GM18907 (cell line): ENCODE results near the gene CX3CL1.
"Not testable (repeated sequence)": the region's sequence is repeated elsewhere in the genome, so short reads cannot be mapped to it uniquely, and the experiment has no call there.

Experiments used
- ATAC-seq: cut with Tn5 transposase; IDR thresholded peaks from one replicate; pipeline ENCODE4 v1.9.1; 2021; ENCODE audit warnings: mild to moderate bottlenecking, moderate library complexity; ENCODE audit not compliant: unreplicated experiment

Gene CX3CL1

DNA sequence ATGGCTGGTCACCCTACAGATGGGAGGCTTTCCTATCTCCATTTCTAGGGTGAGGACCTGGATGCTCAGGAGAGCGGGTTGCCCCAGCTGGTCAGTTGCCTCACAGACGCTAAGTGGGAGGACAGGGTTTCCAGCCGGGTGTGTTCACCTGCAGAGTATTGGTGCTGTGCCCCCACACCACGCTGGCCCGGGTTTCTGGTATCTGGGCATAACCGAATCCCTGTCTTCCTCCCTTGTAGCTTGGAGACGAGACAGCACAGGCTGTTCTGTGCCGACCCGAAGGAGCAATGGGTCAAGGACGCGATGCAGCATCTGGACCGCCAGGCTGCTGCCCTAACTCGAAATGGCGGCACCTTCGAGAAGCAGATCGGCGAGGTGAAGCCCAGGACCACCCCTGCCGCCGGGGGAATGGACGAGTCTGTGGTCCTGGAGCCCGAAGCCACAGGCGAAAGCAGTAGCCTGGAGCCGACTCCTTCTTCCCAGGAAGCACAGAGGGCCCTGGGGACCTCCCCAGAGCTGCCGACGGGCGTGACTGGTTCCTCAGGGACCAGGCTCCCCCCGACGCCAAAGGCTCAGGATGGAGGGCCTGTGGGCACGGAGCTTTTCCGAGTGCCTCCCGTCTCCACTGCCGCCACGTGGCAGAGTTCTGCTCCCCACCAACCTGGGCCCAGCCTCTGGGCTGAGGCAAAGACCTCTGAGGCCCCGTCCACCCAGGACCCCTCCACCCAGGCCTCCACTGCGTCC is 9.7 kb downstream of the CX3CL1 start:
- ATAC-seq: no peak

DNA sequence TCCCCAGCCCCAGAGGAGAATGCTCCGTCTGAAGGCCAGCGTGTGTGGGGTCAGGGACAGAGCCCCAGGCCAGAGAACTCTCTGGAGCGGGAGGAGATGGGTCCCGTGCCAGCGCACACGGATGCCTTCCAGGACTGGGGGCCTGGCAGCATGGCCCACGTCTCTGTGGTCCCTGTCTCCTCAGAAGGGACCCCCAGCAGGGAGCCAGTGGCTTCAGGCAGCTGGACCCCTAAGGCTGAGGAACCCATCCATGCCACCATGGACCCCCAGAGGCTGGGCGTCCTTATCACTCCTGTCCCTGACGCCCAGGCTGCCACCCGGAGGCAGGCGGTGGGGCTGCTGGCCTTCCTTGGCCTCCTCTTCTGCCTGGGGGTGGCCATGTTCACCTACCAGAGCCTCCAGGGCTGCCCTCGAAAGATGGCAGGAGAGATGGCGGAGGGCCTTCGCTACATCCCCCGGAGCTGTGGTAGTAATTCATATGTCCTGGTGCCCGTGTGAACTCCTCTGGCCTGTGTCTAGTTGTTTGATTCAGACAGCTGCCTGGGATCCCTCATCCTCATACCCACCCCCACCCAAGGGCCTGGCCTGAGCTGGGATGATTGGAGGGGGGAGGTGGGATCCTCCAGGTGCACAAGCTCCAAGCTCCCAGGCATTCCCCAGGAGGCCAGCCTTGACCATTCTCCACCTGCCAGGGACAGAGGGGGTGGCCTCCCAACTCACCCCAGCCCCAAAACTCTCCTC is 10.4 kb downstream of the CX3CL1 start:
- no peak for ATAC-seq

DNA sequence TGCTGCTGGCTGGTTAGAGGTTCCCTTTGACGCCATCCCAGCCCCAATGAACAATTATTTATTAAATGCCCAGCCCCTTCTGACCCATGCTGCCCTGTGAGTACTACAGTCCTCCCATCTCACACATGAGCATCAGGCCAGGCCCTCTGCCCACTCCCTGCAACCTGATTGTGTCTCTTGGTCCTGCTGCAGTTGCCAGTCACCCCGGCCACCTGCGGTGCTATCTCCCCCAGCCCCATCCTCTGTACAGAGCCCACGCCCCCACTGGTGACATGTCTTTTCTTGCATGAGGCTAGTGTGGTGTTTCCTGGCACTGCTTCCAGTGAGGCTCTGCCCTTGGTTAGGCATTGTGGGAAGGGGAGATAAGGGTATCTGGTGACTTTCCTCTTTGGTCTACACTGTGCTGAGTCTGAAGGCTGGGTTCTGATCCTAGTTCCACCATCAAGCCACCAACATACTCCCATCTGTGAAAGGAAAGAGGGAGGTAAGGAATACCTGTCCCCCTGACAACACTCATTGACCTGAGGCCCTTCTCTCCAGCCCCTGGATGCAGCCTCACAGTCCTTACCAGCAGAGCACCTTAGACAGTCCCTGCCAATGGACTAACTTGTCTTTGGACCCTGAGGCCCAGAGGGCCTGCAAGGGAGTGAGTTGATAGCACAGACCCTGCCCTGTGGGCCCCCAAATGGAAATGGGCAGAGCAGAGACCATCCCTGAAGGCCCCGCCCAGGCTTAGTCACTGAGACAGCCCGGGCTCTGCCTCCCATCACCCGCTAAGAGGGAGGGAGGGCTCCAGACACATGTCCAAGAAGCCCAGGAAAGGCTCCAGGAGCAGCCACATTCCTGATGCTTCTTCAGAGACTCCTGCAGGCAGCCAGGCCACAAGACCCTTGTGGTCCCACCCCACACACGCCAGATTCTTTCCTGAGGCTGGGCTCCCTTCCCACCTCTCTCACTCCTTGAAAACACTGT is 11.3 kb downstream of the CX3CL1 start:
- no peak for ATAC-seq

DNA sequence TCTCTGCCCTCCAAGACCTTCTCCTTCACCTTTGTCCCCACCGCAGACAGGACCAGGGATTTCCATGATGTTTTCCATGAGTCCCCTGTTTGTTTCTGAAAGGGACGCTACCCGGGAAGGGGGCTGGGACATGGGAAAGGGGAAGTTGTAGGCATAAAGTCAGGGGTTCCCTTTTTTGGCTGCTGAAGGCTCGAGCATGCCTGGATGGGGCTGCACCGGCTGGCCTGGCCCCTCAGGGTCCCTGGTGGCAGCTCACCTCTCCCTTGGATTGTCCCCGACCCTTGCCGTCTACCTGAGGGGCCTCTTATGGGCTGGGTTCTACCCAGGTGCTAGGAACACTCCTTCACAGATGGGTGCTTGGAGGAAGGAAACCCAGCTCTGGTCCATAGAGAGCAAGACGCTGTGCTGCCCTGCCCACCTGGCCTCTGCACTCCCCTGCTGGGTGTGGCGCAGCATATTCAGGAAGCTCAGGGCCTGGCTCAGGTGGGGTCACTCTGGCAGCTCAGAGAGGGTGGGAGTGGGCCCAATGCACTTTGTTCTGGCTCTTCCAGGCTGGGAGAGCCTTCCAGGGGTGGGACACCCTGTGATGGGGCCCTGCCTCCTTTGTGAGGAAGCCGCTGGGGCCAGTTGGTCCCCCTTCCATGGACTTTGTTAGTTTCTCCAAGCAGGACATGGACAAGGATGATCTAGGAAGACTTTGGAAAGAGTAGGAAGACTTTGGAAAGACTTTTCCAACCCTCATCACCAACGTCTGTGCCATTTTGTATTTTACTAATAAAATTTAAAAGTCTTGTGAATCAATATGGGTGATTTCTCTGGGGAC is 12.2 kb downstream of the CX3CL1 start:
- ATAC-seq: no peak

DNA sequence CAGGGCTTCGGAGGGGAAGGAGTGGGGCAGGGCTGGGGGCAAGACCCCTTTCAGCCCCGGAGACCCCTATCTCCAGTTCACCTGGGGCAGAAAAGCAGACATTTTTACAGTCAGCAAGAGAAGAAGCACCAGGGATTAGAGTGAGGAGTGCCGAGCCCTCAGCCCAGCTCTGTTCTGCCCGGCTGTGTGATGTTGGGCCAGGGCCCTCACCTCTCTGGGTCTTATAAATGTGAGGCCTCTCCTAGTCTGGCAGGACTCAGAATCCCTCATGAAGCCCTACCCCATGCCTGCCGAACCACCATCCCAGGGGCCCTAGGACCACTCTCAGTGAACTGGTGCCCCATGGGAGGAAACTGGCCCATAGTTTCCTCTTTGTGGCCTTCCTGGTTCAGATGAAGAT is 12.8 kb downstream of the CX3CL1 start:
- ATAC-seq: no peak

DNA sequence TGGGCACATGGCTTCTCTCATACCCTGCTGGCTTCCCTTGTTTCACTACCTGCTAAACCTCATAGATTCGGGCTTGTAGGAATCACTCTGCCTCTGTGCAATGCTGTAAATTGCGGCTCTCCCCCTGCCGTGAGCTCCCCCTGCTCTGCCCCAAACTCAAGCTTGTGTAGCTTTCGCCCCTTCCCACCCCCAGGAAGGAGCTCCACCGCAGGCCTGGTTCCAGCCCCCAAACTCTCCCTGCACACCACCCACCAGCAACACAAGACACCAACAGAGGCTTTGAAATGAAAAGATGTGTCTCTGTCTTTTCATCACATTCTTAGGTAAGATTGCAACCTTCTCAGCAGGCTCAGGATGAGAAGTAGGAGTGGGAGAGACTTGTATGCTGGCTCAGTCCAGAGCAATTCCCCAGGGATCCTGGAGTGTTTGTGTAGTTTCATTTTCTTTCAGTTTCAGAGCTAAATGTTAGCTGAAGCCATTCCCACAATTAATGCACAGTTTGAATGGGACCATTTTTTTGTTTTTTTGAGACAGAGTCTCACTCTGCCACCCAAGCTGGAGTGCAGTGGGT is 14.2 kb downstream of the CX3CL1 start:
- no peak for ATAC-seq

DNA sequence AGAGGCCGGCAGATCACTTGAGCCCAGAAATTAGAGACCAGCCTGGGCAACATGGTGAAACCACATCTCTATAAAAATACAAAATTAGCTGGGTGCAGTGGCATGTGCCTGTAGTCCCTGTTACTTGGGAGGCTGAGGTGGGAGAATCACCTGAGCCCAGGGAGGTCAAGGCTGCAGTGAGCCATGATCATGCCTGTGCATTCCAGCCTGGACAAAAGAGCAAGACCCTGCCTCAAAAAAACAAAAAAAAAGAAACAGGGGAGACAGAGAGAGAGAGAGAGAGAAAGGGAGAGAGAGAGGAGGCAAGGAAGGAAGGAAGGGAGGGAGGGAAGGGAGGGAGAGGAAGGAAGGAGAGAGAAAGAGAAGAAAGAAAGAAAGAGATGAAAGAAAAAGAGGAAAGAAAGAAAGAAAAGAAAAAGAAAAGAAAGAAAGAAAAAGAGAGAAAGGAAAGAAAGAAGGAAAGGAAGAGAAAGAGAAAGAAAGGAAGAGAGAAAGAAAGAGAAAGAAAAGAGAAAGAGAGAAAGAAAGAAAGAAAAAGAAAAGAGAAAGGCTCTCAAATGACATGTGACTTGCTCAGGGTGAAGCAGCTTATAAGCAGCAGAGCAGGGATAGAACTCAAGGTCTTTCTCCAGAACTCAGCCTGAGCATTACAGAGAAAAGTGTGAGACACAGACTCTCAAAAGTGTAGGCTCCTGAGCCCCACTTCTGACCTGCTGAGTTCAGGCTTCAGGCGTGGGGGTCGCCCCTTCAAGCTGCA is 15.5 kb downstream of the CX3CL1 start:
- peak; percentile 40 for ATAC-seq

DNA sequence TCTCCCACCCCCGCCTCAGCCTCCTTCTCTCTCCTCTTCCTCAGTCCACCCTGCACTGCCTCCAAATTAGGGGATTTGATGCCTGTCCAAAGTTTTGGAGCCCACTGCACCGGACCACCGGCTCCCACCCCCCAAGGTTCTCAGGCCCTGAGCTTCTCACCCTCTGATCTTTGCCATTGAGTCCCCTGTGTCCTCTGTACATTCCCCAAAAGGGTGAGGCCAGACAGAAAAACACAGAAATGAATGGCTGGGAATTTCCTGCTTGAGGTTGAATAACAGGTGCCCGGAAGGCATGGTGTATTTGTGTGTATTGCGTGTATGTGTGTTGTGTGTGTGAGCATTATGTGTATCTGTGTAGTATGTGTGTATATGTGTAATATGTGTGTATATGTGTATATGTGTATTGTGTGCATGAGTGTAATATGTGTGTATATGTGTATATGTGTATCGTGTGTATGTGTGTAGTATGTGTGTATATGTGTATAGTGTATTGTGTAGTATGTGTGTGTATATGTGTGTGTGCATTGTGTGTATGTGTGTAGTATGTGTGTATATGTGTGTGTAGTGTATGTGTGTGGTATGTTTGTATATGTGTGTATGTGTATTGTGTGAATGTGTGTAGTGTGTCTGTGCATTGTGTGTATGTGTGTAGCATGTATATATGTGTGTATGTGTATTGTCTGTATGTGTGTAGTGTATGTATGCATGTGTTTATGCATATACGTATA is 16.2 kb downstream of the CX3CL1 start:
- ATAC-seq: peak; percentile 52

DNA sequence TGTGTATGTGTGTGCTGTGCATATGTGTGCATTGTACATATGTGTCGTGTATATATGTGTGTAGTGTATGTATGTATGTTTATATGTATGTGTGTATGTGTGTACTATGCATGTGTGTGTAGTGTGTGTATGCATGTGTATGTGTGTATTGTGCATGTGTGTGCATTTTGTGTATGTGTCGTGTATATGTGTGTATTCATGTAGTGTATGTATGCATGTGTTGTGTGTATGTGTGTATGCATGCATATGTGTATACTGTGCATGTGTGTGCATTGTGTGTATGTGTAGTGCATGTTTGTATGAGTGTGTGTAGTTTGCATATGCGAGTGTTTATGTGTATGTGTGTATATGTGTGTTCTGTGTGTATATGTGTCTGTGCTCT is 16.8 kb downstream of the CX3CL1 start:
- ATAC-seq: no peak

DNA sequence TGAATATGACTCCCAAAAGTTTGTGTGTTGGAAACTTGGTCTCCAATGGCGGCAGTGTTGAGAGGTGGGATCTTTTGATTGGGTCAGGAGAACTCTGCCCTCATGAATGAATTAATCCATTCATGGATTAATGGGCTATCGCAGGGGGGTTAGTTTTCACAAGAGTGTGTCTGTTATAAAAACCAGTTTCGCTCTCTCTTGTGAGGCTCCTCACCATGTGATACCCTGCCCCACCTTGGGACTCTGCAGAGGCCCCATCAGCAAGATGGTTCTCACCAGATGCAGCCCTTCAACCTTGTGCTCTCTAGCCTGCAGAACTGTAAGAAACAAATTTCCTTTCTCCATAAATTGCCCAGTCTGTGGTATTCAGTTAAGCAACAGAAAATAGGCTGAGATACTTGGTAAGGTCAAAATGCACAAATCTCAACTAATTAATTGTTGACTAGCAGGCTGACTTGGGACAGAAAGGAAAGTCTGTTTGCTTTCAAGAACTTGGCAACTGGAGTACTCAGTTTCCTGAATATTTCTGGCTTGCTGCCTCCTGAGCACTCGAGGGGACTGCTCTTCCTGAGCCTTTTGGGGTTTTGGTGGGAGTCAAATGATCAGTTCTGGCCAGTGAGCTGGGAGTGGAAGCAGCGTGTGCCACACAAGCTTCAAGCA is 18.5 kb downstream of the CX3CL1 start:
- no peak for ATAC-seq

DNA sequence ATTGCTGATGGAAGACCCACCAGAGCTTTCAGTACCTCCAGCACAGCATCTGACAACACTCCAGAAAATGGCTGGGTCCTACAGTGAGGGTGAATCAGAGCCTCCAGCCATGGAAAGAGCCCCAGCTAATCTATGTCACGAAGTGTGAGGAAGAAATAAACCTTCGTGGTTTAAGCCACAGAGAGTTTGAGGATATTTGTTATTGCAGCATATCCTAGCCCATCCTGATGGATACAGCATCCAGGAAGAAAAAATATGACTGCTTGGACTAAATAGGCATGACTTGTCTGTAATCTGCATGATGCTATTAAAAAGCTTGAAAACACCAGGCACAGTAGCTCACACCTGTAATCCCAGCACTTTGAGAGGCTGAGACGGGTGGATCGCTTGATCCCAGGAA is 19.0 kb downstream of the CX3CL1 start:
- no peak for ATAC-seq

DNA sequence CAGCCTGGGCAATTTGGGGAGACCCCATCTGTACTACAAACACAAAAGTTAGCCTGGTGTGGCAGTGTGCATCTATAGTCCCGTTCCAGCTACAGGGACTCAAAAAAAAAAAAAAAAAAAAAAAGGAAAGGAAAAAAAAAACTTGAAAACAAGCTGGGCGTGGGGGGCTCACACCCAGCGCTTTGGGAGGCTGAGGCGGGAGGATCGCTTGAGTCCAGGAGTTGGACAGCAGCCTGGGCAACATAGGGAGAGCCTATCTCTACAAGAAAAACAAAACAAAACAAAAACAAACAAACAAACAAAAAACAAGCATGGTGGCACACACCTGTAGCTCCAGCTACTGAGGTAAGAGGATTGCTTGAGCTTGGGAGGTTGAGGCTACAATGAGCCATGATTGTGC is 19.4 kb downstream of the CX3CL1 start:
- no peak for ATAC-seq

DNA sequence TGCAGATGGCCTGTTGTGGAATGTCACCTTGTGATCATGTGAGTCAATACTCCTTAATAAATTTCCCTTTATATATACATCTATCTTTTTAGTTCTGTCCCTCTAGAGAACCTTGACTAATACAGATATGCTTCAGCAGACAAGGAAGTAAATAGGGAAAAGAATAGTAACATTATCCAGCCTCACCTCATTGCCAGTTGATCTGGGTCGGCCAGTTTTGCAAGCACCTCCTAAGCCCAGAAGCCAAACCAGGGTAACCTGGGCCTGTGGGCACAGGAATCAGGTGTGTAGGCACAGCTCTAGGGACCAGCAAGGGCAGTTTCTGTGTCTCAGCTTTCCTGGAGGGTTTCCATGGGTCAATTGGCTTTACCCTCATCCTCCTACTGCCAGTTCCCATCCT is 20.4 kb downstream of the CX3CL1 start:
- ATAC-seq: no peak

DNA sequence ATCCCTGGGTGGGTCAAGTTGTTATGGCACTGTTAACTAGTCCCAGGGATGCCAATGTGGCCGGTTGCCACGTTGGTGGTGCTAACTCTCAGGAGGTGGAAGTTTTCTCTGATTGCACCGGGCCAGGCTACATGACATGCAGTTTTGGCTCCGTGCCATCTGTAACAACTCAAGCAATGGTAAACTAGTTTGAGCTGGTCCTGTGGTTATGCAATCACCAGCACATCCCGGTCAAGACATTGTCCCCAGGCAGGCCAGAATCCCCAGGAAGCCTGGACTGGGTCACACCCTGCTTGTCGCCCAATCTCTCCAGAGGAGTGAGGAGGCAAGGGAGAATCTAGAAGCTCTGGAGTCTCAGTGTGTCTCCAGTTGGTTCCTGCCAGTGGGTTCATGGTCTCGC is 22.2 kb downstream of the CX3CL1 start:
- ATAC-seq: no peak

DNA sequence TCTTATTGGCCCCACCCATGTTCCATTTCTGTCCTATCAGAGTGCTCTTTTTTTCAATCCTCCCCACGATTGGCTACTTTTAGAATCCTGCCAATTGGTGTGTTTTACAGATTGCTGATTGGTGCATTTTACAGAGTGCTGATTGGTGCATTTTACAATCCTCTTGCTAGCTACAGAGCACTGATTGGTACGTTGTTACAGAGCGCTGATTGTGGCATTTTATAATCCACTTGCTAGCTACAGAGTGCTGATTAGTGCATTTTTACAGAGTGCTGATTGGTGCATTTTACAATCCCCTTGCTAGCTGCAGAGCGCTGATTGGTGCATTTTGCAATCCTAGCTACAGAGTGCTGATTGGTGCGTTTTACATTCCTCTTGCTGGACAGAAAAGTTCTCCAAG is 22.7 kb downstream of the CX3CL1 start:
- ATAC-seq: no peak

DNA sequence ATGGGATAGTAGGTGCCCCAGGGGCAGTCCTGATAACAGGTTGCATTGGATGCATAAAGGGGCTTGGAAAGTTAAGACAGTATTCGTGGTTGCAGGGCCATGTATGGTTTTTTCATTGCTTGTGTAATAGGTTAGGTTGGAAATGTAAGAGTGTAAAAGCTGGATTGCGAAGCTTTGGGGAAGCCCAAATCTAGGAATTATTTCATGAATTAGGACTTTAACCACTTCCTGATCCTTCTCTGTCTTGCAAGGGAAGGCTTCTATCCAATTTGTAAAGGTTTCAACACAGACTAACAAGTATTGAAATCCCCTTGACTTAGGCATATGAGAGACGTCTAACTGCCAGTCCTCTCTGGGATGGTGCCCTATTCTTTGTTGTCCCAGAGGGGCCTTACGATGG is 24.5 kb downstream of the CX3CL1 start:
- no peak for ATAC-seq

DNA sequence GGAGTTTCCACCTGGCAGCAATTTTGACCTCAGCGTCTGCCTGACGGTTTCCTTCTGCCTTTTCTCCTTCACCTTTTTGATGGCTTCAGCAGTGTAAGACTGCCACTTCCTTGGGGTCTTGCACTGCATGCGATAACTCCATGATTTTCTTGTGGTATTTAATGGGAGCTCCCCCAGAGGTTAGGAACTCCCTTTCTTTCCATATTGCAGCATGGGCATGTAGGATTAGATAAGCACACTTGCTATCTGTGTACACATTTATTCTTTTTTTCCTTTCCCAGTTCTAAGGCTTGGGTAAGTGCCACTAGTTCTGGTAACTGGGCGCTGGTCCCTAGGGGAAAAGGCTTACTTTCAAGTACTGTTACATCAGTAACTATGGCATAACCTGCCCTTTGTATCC is 25.2 kb downstream of the CX3CL1 start:
- ATAC-seq: not testable (repeated sequence)

DNA sequence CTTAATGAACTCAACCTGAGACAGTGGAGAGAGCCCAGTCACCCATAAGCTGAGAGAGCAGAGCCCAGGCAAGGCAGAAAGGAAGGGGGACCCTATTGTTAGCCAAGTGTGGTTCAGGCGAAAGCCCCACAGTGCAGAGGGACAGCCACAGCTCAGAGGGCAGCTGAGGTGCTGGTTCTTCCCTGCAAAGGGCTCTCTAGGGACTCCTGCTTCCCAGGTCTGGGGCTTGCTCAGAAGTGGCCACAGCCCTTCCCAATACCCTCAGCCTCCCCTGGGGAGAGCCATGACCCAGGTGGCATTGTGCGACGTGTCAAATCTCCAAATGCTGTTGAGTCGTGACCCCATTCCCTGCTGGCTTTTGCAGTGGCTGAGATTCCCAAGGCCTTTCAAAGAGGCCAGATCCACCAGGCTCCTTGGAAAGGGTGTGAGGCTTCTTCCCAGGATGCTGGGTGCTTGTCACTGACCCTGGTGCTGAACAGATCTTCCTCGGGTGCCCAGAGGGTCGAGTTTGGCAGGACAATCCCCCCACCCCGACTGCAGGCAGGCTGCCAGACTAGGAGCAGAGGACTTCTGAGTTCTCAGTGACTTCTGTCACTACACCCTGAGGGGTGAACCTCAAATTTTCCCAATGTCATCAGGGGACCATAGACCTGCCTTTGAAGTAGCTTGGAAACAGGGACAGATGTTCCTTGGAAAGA is 29.8 kb downstream of the CX3CL1 start:
- ATAC-seq: no peak
